ENCODE results near the gene MFN2. TPM values are rescaled to one million over a fixed set of nuclear protein-coding genes. Genes with fewer than 3 reads are reported as not detected.
A peak's percentile ranks its signal among the peaks of the same experiment; 100 is the strongest.

Gene MFN2
- total and polyA plus RNA-seq, 2 experiments from 2014 or later, result 48.0 to 57.9 TPM

GRCh38 chr1:11961230-11961629, 19.0 kb upstream of the MFN2 start:
- no peak for DNase-seq
- Histone ChIP-seq H3K36me3 (ENCODE audit: low read depth) (peaks cover 29% of the 10 kb centered on the region; the same call in 1 of the 2 replicates), H3K27ac (no peak overlapping the region)

GRCh38 chr1:11963622-11964021, 16.6 kb upstream of the MFN2 start:
- Histone ChIP-seq H3K9me3 (ENCODE audit: low read depth) (no peaks in the 10 kb centered on the region), H3K27me3 (replicated peaks; ENCODE audit: insufficient read depth) (no peaks in the 10 kb centered on the region), H3K9ac (no peak overlapping the region), H3K9me2 (ENCODE audit: insufficient read depth) (no peaks in the 10 kb centered on the region), H4K20me1 (ENCODE audit: insufficient read depth) (no peaks in the 10 kb centered on the region), H3K79me2 (ENCODE audit: insufficient read depth) (no peaks in the 10 kb centered on the region), H3K4me3 (no peak overlapping the region), H3K27ac (no peak overlapping the region), H3K36me3 (ENCODE audit: low read depth) (peaks cover 17% of the 10 kb centered on the region), H3K4me1 (ENCODE audit: insufficient read depth) (no peaks in the 10 kb centered on the region), H3F3A (ENCODE audit: insufficient read depth) (no peaks in the 10 kb centered on the region), H3K4me2 (ENCODE audit: unreplicated experiment) (no peak overlapping the region), H2AFZ (no peak overlapping the region)
- in situ Hi-C loops (cut with MboI), result no loop called here
- TF ChIP-seq EZH2phosphoT487 (IDR thresholded peaks at IDR 0.05; ENCODE audit: insufficient read depth, low read depth) (no peak), EZH2 (IDR thresholded peaks at IDR 0.05; ENCODE audit: insufficient read depth, poor library complexity, severe bottlenecking) (no peak)
- DNase-seq, result no peak
- WGBS, 2 experiments (ENCODE audit: low coverage in 1 of 2, low lambda C conversion rate in 2 of 2, missing lambda C conversion rate in 2 of 2), result 85 to 96% methylated on average over 3 of the region's 3 CpGs

More at GRCh38 chr1:11961230-11961629, 19.0 kb upstream of the MFN2 start:
- no peak overlapping the region for H3K9ac ChIP-seq
- no peaks in the 10 kb centered on the region for H3K9me2 ChIP-seq (ENCODE audit: insufficient read depth)
- no peaks in the 10 kb centered on the region for H3K9me3 ChIP-seq (ENCODE audit: low read depth)
- in situ Hi-C loops (cut with MboI), result no loop called here
- no peak overlapping the region for H3K4me3 ChIP-seq
- H3K27me3 ChIP-seq (replicated peaks; ENCODE audit: insufficient read depth), result no peaks in the 10 kb centered on the region
- no peak overlapping the region for H2AFZ ChIP-seq
- TF ChIP-seq EZH2 (IDR thresholded peaks at IDR 0.05; ENCODE audit: insufficient read depth, poor library complexity, severe bottlenecking) (no peak), EZH2phosphoT487 (IDR thresholded peaks at IDR 0.05; ENCODE audit: insufficient read depth, low read depth) (no peak)
- no peak overlapping the region for H3K4me2 ChIP-seq (ENCODE audit: unreplicated experiment)
- 31 to 40% methylated on average over 4 of the region's 4 CpGs for WGBS, 2 experiments (ENCODE audit: low coverage in 1 of 2, low lambda C conversion rate in 2 of 2, missing lambda C conversion rate in 2 of 2)
- H4K20me1 ChIP-seq (ENCODE audit: insufficient read depth), result no peaks in the 10 kb centered on the region
- H3K4me1 ChIP-seq (ENCODE audit: insufficient read depth), result no peaks in the 10 kb centered on the region
- no peaks in the 10 kb centered on the region for H3F3A ChIP-seq (ENCODE audit: insufficient read depth)
- no peaks in the 10 kb centered on the region for H3K79me2 ChIP-seq (ENCODE audit: insufficient read depth)

- Histone ChIP-seq H2AFZ (no peak overlapping the region), H3K36me3 (ENCODE audit: low read depth) (peaks cover 19% of the 10 kb centered on the region), H3K27ac (no peak overlapping the region), H3K4me3 (no peak overlapping the region), H3K9me2 (ENCODE audit: insufficient read depth) (no peaks in the 10 kb centered on the region), H3F3A (ENCODE audit: insufficient read depth) (no peaks in the 10 kb centered on the region), H4K20me1 (ENCODE audit: insufficient read depth) (no peaks in the 10 kb centered on the region), H3K4me1 (ENCODE audit: insufficient read depth) (no peaks in the 10 kb centered on the region), H3K27me3 (replicated peaks; ENCODE audit: insufficient read depth) (no peaks in the 10 kb centered on the region), H3K79me2 (ENCODE audit: insufficient read depth) (no peaks in the 10 kb centered on the region), H3K9me3 (ENCODE audit: low read depth) (no peaks in the 10 kb centered on the region), H3K4me2 (ENCODE audit: unreplicated experiment) (no peak overlapping the region), H3K9ac (no peak overlapping the region)
- TF ChIP-seq EZH2phosphoT487 (IDR thresholded peaks at IDR 0.05; ENCODE audit: insufficient read depth, low read depth) (no peak), EZH2 (IDR thresholded peaks at IDR 0.05; ENCODE audit: insufficient read depth, poor library complexity, severe bottlenecking) (no peak)
- in situ Hi-C loops (cut with MboI), result no loop called here
- 89 to 92% methylated on average over 12 of the region's 12 CpGs for WGBS, 2 experiments (ENCODE audit: low coverage in 1 of 2, low lambda C conversion rate in 2 of 2, missing lambda C conversion rate in 2 of 2)
- no peak for DNase-seq
Observed at GRCh38 chr1:11964656-11965055, 15.6 kb upstream of the MFN2 start.

GRCh38 chr1:11967028-11967547, 13.2 kb upstream of the MFN2 start:
- in situ Hi-C loops (cut with MboI), result no loop called here

More at GRCh38 chr1:11967028-11967547, 13.2 kb upstream of the MFN2 start:
- no peaks in the 10 kb centered on the region for H3K4me1 ChIP-seq (ENCODE audit: insufficient read depth)
- H3K9me2 ChIP-seq (ENCODE audit: insufficient read depth), result no peaks in the 10 kb centered on the region
- H3K9ac ChIP-seq, result no peak overlapping the region
- H4K20me1 ChIP-seq (ENCODE audit: insufficient read depth), result no peaks in the 10 kb centered on the region
- peaks cover 26% of the 10 kb centered on the region for H3K36me3 ChIP-seq (ENCODE audit: low read depth)
- no peaks in the 10 kb centered on the region for H3K79me2 ChIP-seq (ENCODE audit: insufficient read depth)
- no peaks in the 10 kb centered on the region for H3F3A ChIP-seq (ENCODE audit: insufficient read depth)
- TF ChIP-seq EZH2 (IDR thresholded peaks at IDR 0.05; ENCODE audit: insufficient read depth, poor library complexity, severe bottlenecking) (no peak), EZH2phosphoT487 (IDR thresholded peaks at IDR 0.05; ENCODE audit: insufficient read depth, low read depth) (no peak)
- H2AFZ ChIP-seq, result no peak overlapping the region
- no peak overlapping the region for H3K4me3 ChIP-seq
- no peak overlapping the region for H3K4me2 ChIP-seq (ENCODE audit: unreplicated experiment)
- no peak overlapping the region for H3K27ac ChIP-seq
- H3K9me3 ChIP-seq (ENCODE audit: low read depth), result no peaks in the 10 kb centered on the region
- WGBS, 2 experiments (ENCODE audit: low coverage in 1 of 2, low lambda C conversion rate in 2 of 2, missing lambda C conversion rate in 2 of 2), result 66 to 74% methylated on average over 6 of the region's 6 CpGs
- DNase-seq, result peak; percentile 25
- no peaks in the 10 kb centered on the region for H3K27me3 ChIP-seq (replicated peaks; ENCODE audit: insufficient read depth)

All from GM23248 (cell line).